Trophoblast cell (in vitro differentiated cells and primary cell): ENCODE results near the gene TOX2.

ENCODE experiments used
- DNase-seq, 2 donors: peaks; one replicate each; pipeline ENCODE4 v3.0.0-alpha.2; 2016
- H2AFZ ChIP-seq: 2 replicates; pipeline ENCODE4 v1.6.1; 2013; ENCODE audit warnings: low read length, moderate library complexity, mild to moderate bottlenecking; ENCODE audit not compliant: insufficient read depth, poor library complexity
- H2AK5ac ChIP-seq: 2 replicates; pipeline ENCODE4 v1.6.1; 2013; ENCODE audit warnings: mild to moderate bottlenecking, low read length
- H2BK120ac ChIP-seq: 2 replicates; pipeline ENCODE4 v1.6.1; 2013; ENCODE audit warnings: low read length, mild to moderate bottlenecking, moderate library complexity; ENCODE audit not compliant: insufficient read depth, poor library complexity
- H2BK12ac ChIP-seq: 2 replicates; pipeline ENCODE4 v1.6.1; 2013; ENCODE audit warnings: mild to moderate bottlenecking, low read length, moderate library complexity
- H2BK5ac ChIP-seq: 2 replicates; pipeline ENCODE4 v1.6.1; 2013; ENCODE audit warnings: low read length, low read depth, moderate library complexity, mild to moderate bottlenecking; ENCODE audit not compliant: poor library complexity
- H3K14ac ChIP-seq: 2 replicates; pipeline ENCODE4 v1.6.1; 2013; ENCODE audit warnings: mild to moderate bottlenecking, low read length
- H3K18ac ChIP-seq: 2 replicates; pipeline ENCODE4 v1.6.1; 2013; ENCODE audit warnings: mild to moderate bottlenecking, low read length
- H3K23ac ChIP-seq: 2 replicates; pipeline ENCODE4 v1.6.1; 2013; ENCODE audit warnings: low read length
- H3K27ac ChIP-seq: 2 replicates; pipeline ENCODE4 v1.5.1; 2013; ENCODE audit warnings: low read depth, mild to moderate bottlenecking, inconsistent platforms, low read length, moderate library complexity
- H3K27me3 ChIP-seq: 2 replicates; pipeline ENCODE4 v1.6.1; 2013; ENCODE audit warnings: inconsistent platforms, mild to moderate bottlenecking, low read length, moderate library complexity; ENCODE audit not compliant: insufficient read depth
- H3K36me3 ChIP-seq, 2 experiments: 1 replicate in 1 of 2; 2 replicates in 1 of 2; pipeline ENCODE4 v1.6.1; 2013; ENCODE audit warnings: low read length in 2 of 2, mild to moderate bottlenecking in 2 of 2, moderate library complexity in 1 of 2; ENCODE audit not compliant: insufficient read depth in 2 of 2, control insufficient read depth in 1 of 2
- H3K4ac ChIP-seq: 2 replicates; pipeline ENCODE4 v1.6.1; 2013; ENCODE audit warnings: low read depth, mild to moderate bottlenecking, low read length, moderate library complexity
- H3K4me1 ChIP-seq, 2 experiments: 1 replicate in 1 of 2; 2 replicates in 1 of 2; pipeline ENCODE4 v1.6.1; 2013; ENCODE audit warnings: low read length in 2 of 2, mild to moderate bottlenecking in 2 of 2, moderate library complexity in 1 of 2; ENCODE audit not compliant: insufficient read depth in 2 of 2, control insufficient read depth in 1 of 2
- H3K4me2 ChIP-seq: 2 replicates; pipeline ENCODE4 v1.6.1; 2013; ENCODE audit warnings: inconsistent platforms, mild to moderate bottlenecking, low read length, moderate library complexity
- H3K4me3 ChIP-seq: 2 replicates; pipeline ENCODE4 v1.5.1; 2013; ENCODE audit warnings: mild to moderate bottlenecking, low read depth, low read length, inconsistent platforms
- H3K79me1 ChIP-seq: one replicate; pipeline ENCODE4 v1.6.1; 2013; ENCODE audit warnings: low read length
- H3K79me2 ChIP-seq: 2 replicates; pipeline ENCODE4 v1.6.1; 2013; ENCODE audit warnings: low read length, mild to moderate bottlenecking; ENCODE audit not compliant: control insufficient read depth, insufficient read depth, poor library complexity
- H3K9ac ChIP-seq: 2 replicates; pipeline ENCODE4 v1.6.1; 2013; ENCODE audit warnings: mild to moderate bottlenecking, low read length
- H3K9me3 ChIP-seq: 2 replicates; pipeline ENCODE4 v1.6.1; 2013; ENCODE audit warnings: low read depth, mild to moderate bottlenecking, control low read depth, inconsistent platforms, low read length; ENCODE audit not compliant: insufficient read depth
- H4K12ac ChIP-seq: 2 replicates; pipeline ENCODE4 v1.6.1; 2013; ENCODE audit warnings: low read depth, mild to moderate bottlenecking, low read length, moderate library complexity
- H4K8ac ChIP-seq: 2 replicates; pipeline ENCODE4 v1.6.1; 2013; ENCODE audit warnings: low read depth, mild to moderate bottlenecking, low read length, moderate library complexity
- H4K91ac ChIP-seq: one replicate; pipeline ENCODE4 v1.6.1; 2013; ENCODE audit warnings: low read depth, mild to moderate bottlenecking, low read length, moderate library complexity
- WGBS: extraction: QIAGEN DNeasy Blood & Tissue Kit; methylation state at CpG from one replicate; pipeline ENCODE4 v1.1.7; 2013; ENCODE audit warnings: missing lambda C conversion rate; ENCODE audit not compliant: insufficient read length, insufficient coverage; ENCODE audit errors: extremely low coverage; 5-methylcytosine and 5-hydroxymethylcytosine counted together

The TOX2 gene

DNA sequence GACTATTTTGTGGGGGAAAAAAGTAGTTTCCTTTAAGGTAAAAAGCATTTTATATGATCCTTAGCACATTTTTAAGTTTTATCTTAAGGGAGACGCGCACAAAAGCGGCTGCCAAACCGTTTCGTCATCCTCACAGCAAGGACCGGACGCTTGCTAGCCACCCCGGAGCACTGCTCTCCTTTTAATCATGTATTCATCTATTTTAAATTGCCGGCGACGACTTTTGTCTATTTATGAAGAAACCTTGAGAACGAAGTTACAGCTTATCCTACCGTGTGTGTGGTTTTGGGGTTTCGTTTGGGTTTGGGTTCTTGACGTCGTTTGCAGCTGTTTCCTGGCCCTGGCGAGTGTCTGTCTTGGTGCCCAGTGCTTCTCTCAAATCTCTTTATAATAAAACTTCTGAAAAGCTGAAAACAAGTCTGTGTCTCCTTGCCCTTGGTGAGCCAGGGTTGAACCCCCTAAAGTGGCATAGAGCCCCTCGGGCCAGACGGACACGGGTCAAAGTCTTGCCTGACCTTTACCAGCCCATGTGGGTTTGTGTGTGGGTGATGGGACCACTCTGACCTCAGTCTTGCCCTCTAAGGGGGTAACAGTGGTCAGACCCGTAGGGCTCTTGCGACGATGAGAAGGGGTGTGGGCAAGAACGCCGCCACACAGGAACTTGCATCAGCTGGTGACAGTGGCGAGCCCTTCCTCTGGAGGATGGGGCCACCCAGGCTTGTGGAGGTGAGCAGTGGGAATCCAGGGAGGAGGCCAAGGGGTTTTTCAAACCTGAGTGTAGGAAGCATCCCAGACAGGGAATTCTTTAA is 154.8 kb downstream of the TOX2 start:
- H2BK5ac ChIP-seq, result no peak overlapping the region
- no peak for DNase-seq
- H2BK12ac ChIP-seq, result no peak overlapping the region
- no peak overlapping the region for H2AK5ac ChIP-seq
- H4K91ac ChIP-seq, result no peak overlapping the region
- no peaks in the 10 kb centered on the region for H3K36me3 ChIP-seq
- H3K27me3 ChIP-seq, result no peaks in the 10 kb centered on the region
- no peak overlapping the region for H3K4me2 ChIP-seq
- WGBS, result no CpG with 5 or more reads among the region's 26 CpGs
- H3K79me1 ChIP-seq, result no peaks in the 10 kb centered on the region
- no peaks in the 10 kb centered on the region for H3K79me2 ChIP-seq
- no peak overlapping the region for H3K23ac ChIP-seq
- no peak overlapping the region for H4K12ac ChIP-seq
- no peak overlapping the region for H4K8ac ChIP-seq
- no peak overlapping the region for H3K4me3 ChIP-seq
- H2BK120ac ChIP-seq, result no peak overlapping the region
- no peak overlapping the region for H3K4ac ChIP-seq
- H3K4me1 ChIP-seq, result no peaks in the 10 kb centered on the region
- no peak overlapping the region for H3K9ac ChIP-seq
- no peak overlapping the region for H2AFZ ChIP-seq
- peaks cover 2% of the 10 kb centered on the region for H3K9me3 ChIP-seq
- no peak overlapping the region for H3K27ac ChIP-seq
- no peak overlapping the region for H3K18ac ChIP-seq
- H3K14ac ChIP-seq, result no peak overlapping the region

DNA sequence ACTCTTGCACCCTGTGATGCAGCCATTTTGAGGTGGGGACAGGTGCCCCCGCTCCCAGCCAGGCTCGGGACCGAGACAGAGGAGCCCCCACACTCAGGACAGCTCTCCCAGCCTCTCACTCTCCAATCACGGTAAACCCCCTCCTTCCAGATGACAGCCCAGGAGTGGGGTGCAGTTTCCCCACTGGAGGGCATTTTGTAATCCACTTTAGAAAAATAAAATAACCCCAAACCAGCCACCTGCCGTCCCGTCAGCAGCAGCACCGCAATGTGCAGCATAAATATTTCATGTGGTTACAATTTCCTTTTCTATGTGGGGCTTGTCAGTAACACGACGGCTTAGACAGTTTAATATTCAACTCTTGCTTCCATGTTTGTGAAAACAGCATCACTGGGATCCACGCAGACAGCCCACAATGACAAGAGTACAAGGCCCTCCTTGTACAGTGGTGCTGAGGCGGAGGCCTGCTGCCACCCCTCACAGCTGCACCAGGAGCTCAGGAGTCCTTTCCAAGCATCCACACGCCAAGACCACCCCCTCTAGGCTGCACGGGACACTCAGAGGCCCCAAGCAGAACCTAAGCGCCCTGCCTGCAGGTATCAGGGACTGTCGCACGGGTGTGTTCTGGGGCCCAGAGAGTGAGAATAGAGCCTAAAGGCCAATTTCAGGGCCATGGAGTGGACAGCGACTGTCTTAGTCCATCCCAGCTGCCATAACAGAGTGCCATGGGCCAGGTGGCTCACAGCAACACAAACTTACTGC is 155.7 kb downstream of the TOX2 start:
- Histone ChIP-seq H3K4ac (no peak overlapping the region), H2BK5ac (no peak overlapping the region), H2AK5ac (no peak overlapping the region), H4K8ac (no peak overlapping the region), H3K4me1 (no peaks in the 10 kb centered on the region), H3K23ac (no peak overlapping the region), H3K27me3 (no peaks in the 10 kb centered on the region), H4K12ac (no peak overlapping the region), H3K4me2 (no peak overlapping the region), H4K91ac (no peak overlapping the region), H3K9me3 (peaks cover 4% of the 10 kb centered on the region), H3K9ac (no peak overlapping the region), H2BK12ac (no peak overlapping the region), H3K36me3 (no peaks in the 10 kb centered on the region), H3K79me2 (no peaks in the 10 kb centered on the region), H3K27ac (no peak overlapping the region), H3K14ac (no peak overlapping the region), H3K18ac (no peak overlapping the region), H3K4me3 (no peak overlapping the region), H2AFZ (no peak overlapping the region), H2BK120ac (no peak overlapping the region), H3K79me1 (no peaks in the 10 kb centered on the region)
- WGBS, result no CpG with 5 or more reads among the region's 17 CpGs
- DNase-seq, result no peak

DNA sequence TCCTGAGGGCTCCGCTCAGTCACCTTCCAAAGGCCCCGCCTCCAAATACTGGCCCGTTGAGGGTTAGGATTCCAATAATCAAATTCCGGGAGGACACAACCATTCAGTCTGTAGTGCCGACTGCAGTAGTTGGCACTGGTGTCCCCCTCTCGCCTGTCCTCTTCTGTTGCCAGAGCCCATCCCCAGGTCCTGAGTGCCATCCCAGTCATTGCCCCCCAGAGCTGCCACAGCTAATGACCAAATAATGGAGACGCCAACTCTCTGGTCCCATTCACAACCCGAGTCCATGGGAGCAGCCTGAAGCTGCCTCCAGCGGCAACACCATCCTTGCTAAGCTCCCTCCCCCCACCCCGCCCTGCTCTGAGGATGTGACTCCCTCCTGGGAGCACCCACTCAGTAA is 156.4 kb downstream of the TOX2 start:
- Histone ChIP-seq H3K9me3 (peaks cover 4% of the 10 kb centered on the region), H3K27me3 (no peaks in the 10 kb centered on the region), H3K79me1 (no peaks in the 10 kb centered on the region), H3K23ac (no peak overlapping the region), H3K4ac (no peak overlapping the region), H2AK5ac (no peak overlapping the region), H4K12ac (no peak overlapping the region), H3K4me2 (no peak overlapping the region), H3K18ac (no peak overlapping the region), H4K91ac (no peak overlapping the region), H2BK5ac (no peak overlapping the region), H2AFZ (no peak overlapping the region), H3K9ac (no peak overlapping the region), H3K36me3 (no peaks in the 10 kb centered on the region), H3K27ac (no peak overlapping the region), H2BK120ac (no peak overlapping the region), H4K8ac (no peak overlapping the region), H3K4me1 (no peaks in the 10 kb centered on the region), H3K14ac (no peak overlapping the region), H3K79me2 (no peaks in the 10 kb centered on the region), H2BK12ac (no peak overlapping the region), H3K4me3 (no peak overlapping the region)
- WGBS, result no CpG with 5 or more reads among the region's 10 CpGs
- no peak for DNase-seq

DNA sequence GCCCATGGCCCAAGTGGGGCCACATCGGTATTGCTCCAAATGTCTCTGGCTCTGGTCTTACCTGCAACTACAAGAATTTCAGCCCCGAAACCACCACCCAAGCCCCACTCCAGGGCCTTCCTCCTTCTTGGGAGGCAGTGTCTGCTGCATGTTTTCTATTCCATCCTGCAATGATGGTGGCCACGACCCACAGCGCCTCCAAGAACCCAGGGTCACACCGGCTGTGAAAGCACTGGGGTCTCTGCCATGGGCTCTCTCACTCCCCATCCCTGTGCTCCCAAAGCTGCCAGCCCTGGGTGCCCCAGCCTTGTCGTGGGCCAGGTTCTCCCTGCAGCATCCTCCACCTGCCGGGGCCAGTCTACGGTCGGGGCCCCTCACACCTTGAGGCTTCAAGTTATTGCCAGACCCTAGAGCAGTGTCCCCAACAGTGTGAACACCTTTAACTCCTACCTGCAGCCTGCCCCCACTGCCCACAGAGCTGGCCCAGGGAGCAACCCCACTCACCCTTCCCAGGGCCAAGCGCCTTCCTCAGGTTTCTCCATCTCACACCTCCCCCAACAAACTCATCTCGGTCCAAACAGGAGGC is 157.0 kb downstream of the TOX2 start:
- no CpG with 5 or more reads among the region's 11 CpGs for WGBS
- no peak overlapping the region for H2AK5ac ChIP-seq
- H3K18ac ChIP-seq, result no peak overlapping the region
- no peak overlapping the region for H4K12ac ChIP-seq
- H3K4me2 ChIP-seq, result no peak overlapping the region
- no peaks in the 10 kb centered on the region for H3K36me3 ChIP-seq
- H4K8ac ChIP-seq, result no peak overlapping the region
- no peak overlapping the region for H3K9ac ChIP-seq
- no peak overlapping the region for H3K23ac ChIP-seq
- H3K4me3 ChIP-seq, result no peak overlapping the region
- no peak overlapping the region for H2BK5ac ChIP-seq
- H3K4ac ChIP-seq, result no peak overlapping the region
- H3K79me2 ChIP-seq, result no peaks in the 10 kb centered on the region
- H2BK12ac ChIP-seq, result no peak overlapping the region
- H4K91ac ChIP-seq, result no peak overlapping the region
- H3K27me3 ChIP-seq, result no peaks in the 10 kb centered on the region
- no peak overlapping the region for H2BK120ac ChIP-seq
- DNase-seq, result no peak
- H3K79me1 ChIP-seq, result no peaks in the 10 kb centered on the region
- no peak overlapping the region for H3K14ac ChIP-seq
- no peak overlapping the region for H2AFZ ChIP-seq
- H3K9me3 ChIP-seq, result peaks cover 4% of the 10 kb centered on the region
- no peaks in the 10 kb centered on the region for H3K4me1 ChIP-seq
- H3K27ac ChIP-seq, result no peak overlapping the region
